ENCODE measurements around the gene MEMO1. TPM values are rescaled to one million over a fixed set of nuclear protein-coding genes. Genes with fewer than 3 reads are reported as not detected.

Gene MEMO1
- total and polyA plus RNA-seq, 2 donors (not counting 1 experiment from before 2014, with no cell fraction given), result 44.8 to 65.8 TPM

GRCh38 chr2:31998731-31999383, 12.0 kb downstream of the MEMO1 start:
- H3K4me3 Mint-ChIP-seq, result no peak overlapping the region
- ChIA-PET POLR2A (interaction anchor here (0.6 to 0.9 kb wide), 2 partner anchors 9 to 10 kb away, joined by 4 read pairs; no protein-coding TSS in a partner anchor), CTCF (no interaction called here)

More at GRCh38 chr2:31998731-31999383, 12.0 kb downstream of the MEMO1 start:
- Histone ChIP-seq H2AFZ (ENCODE audit: insufficient read depth, low read depth, low read length, poor library complexity, severe bottlenecking) (no peak overlapping the region), H3K79me2 (ENCODE audit: control insufficient read depth, insufficient read depth, low read length) (peaks cover 97% of the 10 kb centered on the region), H3K27me3 (replicated peaks in 1 of 4; ENCODE audit: control extremely low read depth in 1 of 4, control insufficient read depth in 3 of 4, insufficient read depth in 4 of 4, low read length in 3 of 4) (no peaks in the 10 kb centered on the region), H3K36me3 (replicated peaks in 1 of 2; ENCODE audit: control extremely low read depth in 1 of 2, control insufficient read depth in 1 of 2, extremely low read depth in 1 of 2, insufficient read depth in 2 of 2, low read length in 1 of 2) (no peaks in the 10 kb centered on the region), H3K9me3 (ENCODE audit: control extremely low read depth in 1 of 3, control insufficient read depth in 2 of 3, insufficient read depth in 1 of 3, low read length in 2 of 3) (no peaks in the 10 kb centered on the region), H3K4me2 (replicated peaks; ENCODE audit: low read depth, low read length, poor library complexity, severe bottlenecking) (peak overlapping the region; percentile 1), H3K4me1 (ENCODE audit: control insufficient read depth in 2 of 2, insufficient read depth in 2 of 2, low read length in 2 of 2) (peaks cover 30 to 31% of the 10 kb centered on the region in 2 donors), H3K27ac (ENCODE audit: low read length in 2 of 2) (no peak overlapping the region), H3K4me3 (ENCODE audit: control extremely low read depth in 1 of 5, extremely low read depth in 1 of 5, insufficient read depth in 1 of 5, low read depth in 2 of 5, low read length in 4 of 5) (no peak overlapping the region), H3K9ac (ENCODE audit: low read length) (no peak overlapping the region), H4K20me1 (ENCODE audit: control insufficient read depth, insufficient read depth, low read length, poor library complexity, severe bottlenecking) (peaks cover 47% of the 10 kb centered on the region)
- 90% methylated on average over 3 of the region's 4 CpGs for WGBS (ENCODE audit: insufficient coverage)
- Mint-ChIP-seq H3K9me3 (ENCODE audit: insufficient read depth) (no peaks in the 10 kb centered on the region), H3K27ac (peak overlapping the region; percentile 5), H3K27me3 (no peaks in the 10 kb centered on the region), H3K4me1 (peaks cover 52% of the 10 kb centered on the region)
- ATAC-seq (ENCODE audit: low read depth) (no peak), DNase-seq (no peak)
- intact Hi-C loops (cut with micrococcal nuclease), result no loop called here
- TF ChIP-seq EZH2 (IDR thresholded peaks at IDR 0.05; ENCODE audit: borderline replicate concordance, insufficient read depth, low read depth, low read length, poor library complexity, severe bottlenecking) (no peak), CTCF (IDR thresholded peaks at IDR 0.05) (no peak)
